GM23248 (cell line): Measurements from ENCODE around the gene C15orf61.

Experiments used
- EZH2 ChIP-seq: fragments of 200-600 bp; sonication (generic); IDR thresholded peaks from 2 replicates; pipeline ENCODE4 v1.6.1; 2018; ENCODE audit warnings: antibody characterized with exemption, mild to moderate bottlenecking; ENCODE audit not compliant: insufficient read depth, poor library complexity, severe bottlenecking
- EZH2phosphoT487 ChIP-seq: fragments of 200-600 bp; sonication (generic); IDR thresholded peaks from 2 replicates; pipeline ENCODE4 v1.6.1; 2018; ENCODE audit warnings: antibody characterized with exemption, moderate library complexity, mild to moderate bottlenecking, low read depth; ENCODE audit not compliant: insufficient read depth

- TF ChIP-seq EZH2 (no peak), EZH2phosphoT487 (no peak)
Measured at GRCh38 chr15:67543348-67543718, 22.4 kb downstream of the C15orf61 start.
